ENCODE results near the gene BMP10.

DNA sequence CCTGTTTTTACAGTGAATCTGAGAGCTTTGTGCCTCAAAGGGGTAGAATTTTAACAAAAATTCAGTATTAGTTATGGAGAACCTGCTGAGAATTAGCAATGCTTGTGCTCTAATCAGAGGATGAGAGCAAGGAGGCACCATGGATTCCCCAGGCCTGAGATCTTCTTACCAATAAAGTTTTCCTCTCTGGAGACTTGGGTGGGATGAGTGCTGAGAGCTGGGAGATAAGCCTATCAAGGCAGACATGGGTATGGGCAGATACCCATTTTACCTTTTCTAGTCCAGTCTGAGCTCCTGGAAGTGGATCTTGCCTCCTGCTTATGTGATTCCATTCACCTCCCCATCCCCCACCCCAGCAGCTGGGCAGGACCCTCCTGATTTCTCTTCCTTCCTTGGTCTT, 53.9 kb downstream of the BMP10 start:
- TF ChIP-seq, protein P1, sequence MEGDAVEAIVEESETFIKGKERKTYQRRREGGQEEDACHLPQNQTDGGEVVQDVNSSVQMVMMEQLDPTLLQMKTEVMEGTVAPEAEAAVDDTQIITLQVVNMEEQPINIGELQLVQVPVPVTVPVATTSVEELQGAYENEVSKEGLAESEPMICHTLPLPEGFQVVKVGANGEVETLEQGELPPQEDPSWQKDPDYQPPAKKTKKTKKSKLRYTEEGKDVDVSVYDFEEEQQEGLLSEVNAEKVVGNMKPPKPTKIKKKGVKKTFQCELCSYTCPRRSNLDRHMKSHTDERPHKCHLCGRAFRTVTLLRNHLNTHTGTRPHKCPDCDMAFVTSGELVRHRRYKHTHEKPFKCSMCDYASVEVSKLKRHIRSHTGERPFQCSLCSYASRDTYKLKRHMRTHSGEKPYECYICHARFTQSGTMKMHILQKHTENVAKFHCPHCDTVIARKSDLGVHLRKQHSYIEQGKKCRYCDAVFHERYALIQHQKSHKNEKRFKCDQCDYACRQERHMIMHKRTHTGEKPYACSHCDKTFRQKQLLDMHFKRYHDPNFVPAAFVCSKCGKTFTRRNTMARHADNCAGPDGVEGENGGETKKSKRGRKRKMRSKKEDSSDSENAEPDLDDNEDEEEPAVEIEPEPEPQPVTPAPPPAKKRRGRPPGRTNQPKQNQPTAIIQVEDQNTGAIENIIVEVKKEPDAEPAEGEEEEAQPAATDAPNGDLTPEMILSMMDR (conservative IDR thresholded peaks at IDR 0.05; ENCODE audit: low read length) = no peak
- no peak for TF ChIP-seq EZH2phosphoT487 (IDR thresholded peaks at IDR 0.05; ENCODE audit: borderline replicate concordance)
